CD4-positive, alpha-beta T cell treated with Interleukin-17A for 1 hour (primary cell): Measurements from ENCODE around the gene GAB2.

ENCODE experiments used
- DNase-seq: peaks from one replicate; pipeline ENCODE4 v3.0.0-alpha.2; 2020

GAB2 gene

DNA sequence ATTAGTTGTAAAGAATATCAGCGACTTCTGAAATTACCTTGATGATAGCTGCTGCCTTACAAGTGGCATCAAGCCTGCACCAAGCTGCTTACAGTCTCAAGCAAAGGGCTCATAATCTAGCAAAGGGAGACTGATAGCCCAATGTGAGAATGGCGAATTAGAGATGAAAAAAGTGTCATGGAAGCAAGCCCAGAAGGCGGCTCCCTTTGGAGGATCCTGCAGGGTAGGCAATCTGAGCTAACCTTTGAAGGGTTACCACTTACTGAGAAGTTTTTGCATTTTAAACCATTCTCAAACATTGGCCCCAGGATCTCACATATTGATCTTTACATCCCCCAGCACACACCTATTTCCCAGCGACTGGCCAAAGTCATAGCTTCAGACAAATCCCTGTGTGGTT, 18.5 kb downstream of the GAB2 start:
- DNase-seq, result no peak

DNA sequence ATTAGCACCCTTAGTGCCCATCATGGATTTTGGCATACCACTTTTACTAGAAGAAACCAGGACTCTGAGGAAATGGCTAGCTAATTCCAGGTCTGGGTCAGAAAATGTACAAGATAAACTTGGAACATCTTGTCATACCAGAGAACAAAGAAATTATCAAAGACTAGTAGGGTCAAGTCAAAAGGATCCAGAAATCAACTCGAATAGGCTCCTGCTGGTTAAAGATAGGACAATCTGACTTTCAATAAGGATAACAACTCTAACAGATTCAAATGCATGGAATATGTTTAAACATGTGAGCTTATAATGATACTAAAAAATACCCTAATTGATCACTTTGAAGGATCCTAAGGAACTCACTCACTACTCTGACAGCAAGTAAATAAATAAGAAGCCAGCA, 18.9 kb downstream of the GAB2 start:
- DNase-seq, result no peak

DNA sequence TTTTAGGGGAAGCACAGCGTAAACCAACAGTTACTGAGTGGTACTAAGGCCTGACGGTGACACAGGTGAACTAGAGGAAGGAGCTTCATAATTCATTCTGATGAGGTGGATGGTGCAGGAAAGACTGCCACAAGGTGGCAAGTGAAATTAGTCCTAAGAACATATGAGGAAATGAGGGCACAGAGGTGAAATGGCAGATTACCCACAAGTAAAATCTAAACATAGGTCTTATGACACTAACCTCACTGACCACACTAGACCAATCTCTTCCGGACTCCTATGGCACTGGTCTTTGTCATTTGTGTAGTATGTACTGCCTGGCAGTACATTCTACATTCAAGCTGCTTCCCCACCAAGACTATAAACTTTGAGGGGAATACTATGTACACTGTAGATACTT, 20.2 kb downstream of the GAB2 start:
- peak; percentile 18 for DNase-seq

DNA sequence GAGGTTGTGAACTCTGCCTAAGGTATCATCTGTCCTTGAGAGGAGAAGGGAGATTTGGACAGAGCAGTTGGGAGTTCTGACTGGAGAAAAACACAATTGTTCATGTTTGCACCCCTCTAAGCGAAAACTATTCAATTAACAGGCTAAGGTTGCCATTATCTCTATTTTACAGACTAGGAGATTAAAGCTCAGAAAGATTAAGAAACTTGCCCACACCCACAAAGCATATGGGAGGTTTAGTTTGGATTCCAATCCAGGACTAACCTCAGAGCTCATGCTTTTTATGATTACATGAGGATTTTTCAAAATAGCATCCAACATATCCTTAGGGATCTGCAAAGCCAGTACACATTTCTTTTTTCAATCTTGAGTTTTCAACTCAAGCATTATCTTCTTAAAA, 22.0 kb downstream of the GAB2 start:
- no peak for DNase-seq

DNA sequence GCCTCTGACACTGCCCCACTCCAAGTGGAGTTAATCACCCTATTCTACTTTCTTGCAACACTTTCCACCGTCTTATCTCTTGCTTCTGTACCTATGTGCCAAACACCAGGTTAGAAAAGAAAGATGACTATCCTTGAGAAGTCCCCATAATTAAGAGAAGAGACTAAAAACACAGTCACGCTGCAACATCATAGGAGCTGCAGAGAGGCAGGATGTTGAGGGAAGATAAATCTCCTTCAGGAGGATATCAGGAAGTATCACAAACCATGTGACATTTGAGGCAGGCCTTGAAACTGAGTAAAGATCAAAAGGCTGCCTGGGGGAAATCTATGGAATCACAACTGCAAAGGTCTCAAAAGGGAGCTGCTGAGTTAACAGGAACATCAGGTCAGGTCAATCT, 24.8 kb downstream of the GAB2 start:
- no peak for DNase-seq

DNA sequence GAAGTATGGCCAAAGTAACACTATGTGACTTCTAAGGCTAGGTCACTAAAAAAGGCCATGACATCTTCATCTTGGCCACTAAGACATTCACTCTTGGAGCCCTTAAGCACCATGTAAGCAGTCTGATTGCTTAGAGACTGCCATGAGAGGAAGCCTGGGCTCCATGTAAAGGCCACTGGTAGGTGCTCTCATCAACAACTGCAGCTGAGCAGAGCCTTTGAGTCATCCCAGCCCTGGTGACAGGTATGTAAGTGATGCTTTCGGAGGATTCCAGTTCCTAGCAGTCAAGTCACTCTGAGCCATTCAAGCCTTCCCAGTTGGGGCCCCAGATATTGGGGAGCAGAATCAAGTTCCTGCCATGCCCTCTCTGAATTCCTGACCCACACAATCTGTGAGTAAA, 26.2 kb downstream of the GAB2 start:
- no peak for DNase-seq

DNA sequence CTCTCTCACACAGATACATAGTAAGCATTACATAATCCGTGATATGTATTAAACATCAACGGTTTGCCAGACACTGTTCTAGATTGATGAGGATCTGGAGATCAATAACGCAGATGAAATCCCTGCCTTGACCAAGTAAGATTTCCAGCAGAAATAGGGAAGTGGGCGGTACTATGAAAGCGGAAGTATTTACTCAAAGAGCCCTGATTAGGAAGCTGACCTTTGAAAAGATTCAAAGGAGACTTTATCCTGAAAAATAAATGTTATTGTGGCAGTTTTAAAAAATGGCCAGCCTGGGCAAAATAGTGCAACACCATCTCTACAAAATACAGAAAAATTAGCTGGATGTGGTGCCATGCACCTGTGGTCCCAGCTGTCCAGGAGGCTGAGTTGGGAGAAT, 26.8 kb downstream of the GAB2 start:
- DNase-seq, result no peak

DNA sequence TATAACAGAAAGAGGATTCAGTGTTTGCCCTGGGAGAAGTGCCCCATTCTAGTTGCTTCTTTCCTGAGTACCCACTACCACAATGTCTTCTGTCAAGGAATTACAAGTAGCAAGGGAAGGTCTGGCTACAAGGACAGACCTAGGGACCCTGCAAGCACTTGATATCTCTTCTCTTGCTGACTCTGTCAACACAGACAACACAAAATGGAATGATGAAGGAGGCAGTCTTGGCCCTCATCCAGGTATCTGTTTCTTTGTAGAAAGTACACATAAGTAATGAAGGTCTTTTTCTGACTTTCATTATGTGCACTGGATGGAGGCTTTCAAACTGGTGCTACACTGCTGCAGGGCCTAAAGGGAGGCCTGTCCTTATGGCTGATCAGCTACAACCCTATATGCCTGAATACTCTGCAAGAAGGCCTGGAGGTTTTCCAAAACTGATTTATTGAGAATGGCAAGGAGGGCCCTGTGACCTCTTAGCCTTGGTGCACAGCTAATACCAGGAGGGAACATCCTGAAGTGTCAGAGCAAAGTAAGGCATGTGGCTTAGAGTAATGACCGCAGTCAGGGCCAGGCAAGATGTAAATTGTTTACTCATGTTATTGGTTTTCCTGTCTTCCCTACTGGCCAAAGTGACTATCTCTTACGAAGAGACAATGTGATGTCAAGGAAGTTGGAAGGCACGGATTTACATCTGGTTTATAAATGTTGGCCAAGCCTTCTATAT, 31.2 kb downstream of the GAB2 start:
- no peak for DNase-seq

DNA sequence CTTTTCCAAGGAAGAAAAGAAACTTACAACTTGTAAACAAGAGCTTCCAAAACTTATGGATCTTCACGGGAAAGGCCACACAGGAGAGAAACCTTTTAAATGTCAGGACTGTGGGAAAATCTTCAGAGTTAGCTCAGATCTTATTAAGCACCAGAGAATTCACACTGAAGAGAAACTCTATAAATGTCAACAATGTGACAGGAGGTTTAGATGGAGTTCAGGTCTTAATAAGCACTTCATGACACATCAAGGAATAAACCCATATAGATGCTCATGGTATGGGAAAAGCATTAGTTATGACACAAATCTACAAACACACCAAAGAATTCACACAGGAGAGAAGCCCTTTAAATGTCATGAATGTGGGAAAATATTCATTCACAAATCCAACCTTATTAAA, 32.4 kb downstream of the GAB2 start:
- no peak for DNase-seq

DNA sequence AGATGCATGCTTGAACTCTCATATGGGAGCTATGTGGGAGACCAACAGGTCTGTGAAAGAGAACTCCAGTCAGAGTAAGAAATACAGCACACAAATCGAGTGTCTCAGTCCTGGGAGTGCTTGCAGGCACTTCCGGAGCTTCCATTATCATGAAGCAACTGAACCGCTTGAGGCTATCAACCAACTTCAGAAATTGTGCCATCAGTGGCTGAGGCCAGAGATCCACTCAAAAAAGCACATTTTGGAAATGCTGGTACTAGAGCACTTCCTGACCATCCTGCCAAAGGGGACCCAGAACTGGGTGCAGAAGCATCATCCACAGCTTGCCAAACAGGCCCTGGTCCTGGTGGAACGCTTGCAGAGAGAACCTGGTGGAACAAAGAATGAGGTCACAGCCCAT, 33.4 kb downstream of the GAB2 start:
- DNase-seq, result no peak

DNA sequence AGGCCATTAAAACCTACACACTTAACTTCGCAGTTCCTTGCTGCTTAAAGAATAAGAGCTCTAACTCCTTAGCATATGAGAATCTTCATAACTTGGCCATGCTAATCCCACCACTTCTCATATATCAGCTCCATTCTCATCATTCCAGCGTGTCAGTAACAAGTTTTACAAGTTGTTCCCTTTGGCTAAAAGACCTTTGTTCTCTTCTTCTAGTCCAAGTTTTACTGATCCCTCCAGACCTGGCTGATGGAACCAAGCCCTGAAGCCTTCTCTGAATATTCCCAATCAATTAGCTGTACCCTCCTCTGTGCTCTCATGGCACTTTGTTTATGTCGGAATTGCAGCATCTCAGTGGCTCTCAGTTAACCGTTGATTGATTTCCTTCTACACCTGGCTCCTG, 35.8 kb downstream of the GAB2 start:
- DNase-seq, result no peak

DNA sequence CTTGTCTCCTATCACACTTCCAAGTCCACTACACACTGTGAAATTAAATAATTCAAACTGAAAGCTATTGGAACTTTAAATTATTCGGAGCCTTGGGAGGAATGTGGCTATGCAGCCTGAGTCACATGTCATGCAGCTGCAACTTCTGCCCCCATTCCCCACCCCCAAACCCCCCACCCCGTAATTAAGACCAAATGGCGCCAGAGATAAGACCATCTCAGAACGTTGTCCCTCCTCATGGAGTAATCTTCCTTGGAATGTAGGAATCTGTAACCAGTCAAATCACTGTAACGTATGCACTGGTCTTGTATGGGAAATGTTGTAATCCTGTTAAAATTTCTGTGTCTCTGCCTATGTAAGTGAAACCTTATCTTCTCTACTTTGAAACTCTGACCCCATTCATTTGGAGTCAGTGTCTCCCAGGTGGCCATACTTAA, 37.0 kb downstream of the GAB2 start:
- DNase-seq, result no peak

DNA sequence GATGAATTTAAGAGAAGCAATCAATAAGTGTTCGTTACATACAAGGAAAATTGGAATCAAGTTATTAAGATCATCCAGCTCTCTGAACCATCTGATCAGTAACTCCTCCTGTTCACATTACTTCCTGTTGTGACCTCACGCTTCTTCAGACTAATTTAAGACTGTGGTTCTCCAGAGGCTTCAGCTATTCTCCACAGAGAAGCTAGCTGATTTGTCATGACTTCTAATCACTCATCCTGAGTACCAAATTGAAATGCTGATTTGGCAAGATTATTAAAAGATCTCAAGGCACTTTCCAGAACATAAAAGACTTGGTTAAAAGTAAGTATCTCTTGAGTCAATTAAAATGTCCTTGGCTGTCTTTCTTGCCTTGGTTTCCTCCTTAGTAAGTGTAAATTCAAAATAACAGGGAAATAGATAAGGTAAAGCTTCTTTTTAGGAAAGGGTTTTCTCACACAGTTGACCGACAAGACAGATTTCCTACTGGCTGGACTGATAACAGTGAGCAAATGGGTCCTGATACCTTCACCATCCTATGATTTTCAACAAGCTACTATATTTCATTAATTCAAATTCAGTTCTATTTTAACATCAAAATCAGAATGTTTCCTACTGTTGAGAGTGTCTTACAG, 38.5 kb downstream of the GAB2 start:
- DNase-seq, result no peak

DNA sequence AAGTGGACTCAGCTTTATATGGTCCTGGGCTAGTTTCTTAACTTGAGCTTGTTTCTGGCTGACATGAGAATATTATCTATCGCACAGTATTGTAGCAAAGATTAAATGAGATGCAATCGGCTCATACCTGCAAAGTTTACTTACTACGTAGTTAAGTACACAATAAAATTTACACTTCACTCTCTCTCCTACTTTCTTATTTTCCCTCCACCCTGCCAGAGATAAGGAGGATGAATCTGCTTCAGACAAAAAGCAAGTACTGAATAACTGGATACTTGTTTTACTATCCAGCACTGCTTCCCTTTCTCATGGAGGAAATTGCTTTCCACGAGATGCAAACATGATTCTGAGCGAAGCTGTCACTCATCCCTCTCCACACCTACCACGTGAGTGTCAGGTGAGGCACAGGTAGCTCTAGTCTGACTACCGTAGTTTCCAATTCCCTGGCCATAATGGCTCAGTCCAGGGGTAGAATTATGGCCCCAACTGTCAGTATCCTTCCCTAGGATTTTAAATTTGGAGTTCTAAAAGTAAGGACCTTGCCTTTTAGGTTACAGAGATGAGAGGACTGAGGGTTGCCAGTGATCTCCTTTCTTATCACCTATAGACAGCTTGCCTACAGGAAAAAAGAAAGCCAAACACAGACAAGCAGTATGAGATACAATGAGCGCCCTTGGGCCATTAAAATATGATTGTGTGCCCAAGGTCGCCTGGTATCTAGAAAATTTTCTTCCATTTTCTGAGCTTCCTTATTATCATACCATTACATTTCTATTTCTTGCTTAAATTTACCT, 39.8 kb downstream of the GAB2 start:
- no peak for DNase-seq

DNA sequence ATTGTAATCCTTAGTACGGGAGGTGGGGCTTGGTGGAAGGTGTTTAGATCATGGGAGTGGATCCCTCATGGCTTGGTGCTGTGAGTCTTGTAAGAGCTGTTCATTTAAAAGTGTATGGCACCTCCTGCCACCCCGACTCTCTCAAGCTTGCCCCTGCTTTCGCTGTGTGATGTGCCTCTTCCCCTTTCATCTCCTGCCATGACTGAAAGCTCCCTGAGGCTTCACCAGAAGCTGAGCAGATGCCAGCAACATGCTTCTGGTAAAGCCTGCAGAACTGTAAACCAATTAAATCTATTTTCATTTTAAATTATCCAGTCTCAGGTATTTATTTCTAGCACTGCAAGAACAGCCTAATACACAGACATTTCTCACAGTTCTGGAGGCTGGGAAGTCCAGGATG, 40.8 kb downstream of the GAB2 start:
- no peak for DNase-seq

DNA sequence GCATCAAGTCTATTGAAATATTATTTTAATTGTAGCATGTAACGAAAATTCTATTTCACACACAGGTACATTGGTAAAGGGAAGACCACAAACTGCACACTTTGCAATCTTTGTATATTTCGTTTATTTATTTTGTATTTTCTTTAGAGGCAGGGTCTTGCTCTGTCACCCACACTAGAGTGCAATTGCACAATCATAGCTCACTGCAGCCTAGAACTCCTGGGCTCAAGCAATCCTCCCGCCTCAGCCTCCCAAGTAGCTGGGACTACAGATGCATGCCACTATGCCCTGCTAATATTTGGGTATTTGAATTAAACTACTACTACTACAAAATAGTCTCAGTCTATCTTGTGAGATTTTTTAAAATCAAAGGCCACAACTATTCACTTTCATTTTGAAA, 42.7 kb downstream of the GAB2 start:
- no peak for DNase-seq

DNA sequence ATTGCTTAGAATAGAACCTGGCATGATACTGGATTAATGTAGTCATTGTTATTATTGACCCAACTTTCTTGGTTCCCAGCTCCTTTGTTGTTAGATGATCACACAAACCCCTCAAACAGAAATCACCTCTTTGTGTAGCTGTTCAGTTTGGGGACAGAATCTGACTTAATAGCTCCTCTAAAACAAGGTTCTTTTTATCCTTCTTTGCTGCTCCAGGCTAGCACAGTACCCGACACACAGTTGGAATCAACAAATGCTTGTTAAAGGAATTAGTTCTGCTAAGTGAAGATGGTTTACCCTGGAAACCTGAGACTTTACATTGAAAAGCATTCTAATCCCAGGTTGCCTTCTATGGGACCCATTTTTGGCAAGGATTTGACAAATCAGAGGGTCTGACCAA, 43.9 kb downstream of the GAB2 start:
- DNase-seq, result no peak

DNA sequence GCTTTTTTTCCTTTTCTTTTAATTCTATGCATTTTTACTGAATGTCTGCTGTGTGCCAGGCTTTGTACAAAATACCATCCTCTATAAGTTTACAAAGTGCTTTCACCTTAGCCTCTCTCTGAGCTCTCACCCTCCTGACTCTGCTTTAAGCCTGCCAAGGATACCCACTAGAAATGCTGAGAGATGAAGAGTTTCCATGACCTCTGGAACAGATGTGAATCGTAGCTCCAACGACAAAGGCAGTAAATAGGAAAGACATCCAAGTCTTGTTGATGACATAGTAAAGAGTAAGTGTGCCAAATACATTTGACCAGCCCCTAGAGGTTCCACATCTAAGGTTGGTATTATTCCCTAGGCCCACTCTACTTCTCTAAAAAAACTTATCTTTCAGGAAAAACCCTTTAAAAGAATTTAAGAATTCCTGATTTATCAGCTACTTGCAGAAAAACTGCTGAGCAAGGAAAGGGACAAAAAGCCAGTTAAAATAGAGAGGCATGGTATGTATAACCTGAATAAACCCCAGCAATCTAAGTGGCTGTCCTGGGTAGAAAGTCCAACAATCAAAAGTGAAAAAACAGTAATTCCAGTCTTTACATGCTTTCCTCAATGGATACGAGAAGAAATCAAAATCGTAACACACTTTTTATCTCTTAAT, 45.4 kb downstream of the GAB2 start:
- DNase-seq, result no peak

DNA sequence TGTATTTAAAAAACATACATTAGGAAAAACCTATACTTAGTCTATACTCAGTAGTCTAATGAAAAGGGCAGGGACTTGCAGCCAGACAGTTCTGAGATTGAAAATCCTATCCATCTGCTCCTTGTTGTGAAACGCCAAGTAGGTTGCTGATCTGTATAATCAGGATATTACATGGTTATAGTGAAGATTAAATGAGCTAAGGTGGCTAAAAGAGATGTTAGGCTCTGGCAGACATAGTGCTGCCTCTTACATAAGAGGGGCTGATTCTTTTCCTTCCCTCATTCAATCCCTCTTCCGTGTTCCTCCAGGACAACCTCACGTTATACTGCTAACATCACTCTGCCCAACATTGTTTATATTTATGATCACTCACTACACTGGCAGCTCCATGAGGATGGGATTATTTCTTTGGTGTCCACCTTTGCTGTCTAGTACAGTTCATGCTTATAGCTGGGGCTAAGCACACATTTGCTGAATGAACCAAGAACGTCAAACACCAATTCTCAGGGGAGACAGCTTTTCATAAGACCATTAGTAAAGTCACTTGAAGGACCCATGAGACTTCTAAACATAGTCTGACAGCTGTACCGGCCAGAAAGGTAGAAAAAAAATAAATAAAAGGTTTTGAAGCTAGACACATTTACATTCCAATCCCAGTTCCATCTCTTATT, 46.3 kb downstream of the GAB2 start:
- no peak for DNase-seq

DNA sequence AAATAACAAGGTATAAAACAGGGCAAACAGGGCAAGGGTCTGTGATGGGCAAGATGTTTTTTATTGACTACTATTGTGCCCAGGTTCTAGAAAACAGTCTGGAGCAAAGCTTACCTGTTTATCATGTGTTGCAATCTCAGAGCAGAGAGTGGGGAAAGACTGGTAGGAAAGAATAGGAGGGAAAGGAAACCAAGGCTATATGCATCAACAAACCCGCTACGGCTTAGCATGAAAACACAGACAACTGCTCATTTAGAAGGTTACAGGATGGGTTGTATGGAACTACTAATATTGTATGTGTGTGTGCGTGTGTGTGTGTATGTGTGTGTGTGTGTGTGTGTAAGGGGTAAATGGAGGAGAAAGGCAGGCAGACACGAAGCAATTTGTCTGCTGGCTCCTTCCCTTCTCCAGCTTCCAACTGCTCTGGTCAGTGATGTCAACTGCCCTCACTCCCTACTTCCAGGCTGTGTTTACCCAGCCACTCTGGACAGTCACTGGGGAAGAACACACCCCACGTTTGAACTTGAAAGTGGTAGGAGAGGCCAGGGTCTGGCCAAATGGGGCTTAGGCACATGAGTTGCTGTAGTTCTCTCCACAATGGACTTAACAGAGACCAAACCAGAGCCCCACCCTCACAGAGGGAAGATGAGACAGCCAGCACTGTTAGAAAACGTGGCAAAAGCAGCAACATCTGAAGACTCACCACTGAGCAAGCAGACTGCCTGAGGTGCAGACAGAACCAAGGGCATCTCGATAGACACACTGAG, 47.0 kb downstream of the GAB2 start:
- no peak for DNase-seq

DNA sequence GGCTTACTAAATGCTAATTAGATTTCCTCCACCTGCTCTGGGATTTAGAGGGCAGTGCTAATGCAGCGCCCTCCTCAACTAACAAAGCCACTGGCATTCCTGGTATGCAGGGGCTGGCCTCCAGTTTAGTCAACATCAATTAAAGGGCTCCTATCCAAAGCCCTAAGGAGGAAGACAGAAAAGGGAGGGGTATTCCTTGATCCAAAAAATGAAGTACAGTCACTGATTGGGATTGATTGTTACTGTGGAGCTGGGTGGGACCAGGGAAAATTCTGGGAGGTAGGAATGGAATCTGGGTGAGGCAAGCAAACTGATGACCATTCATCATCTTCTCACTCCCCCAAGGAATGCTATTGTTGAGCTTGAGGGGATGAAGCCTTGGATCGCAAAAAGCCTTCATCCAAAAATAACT, 52.2 kb downstream of the GAB2 start:
- no peak for DNase-seq

DNA sequence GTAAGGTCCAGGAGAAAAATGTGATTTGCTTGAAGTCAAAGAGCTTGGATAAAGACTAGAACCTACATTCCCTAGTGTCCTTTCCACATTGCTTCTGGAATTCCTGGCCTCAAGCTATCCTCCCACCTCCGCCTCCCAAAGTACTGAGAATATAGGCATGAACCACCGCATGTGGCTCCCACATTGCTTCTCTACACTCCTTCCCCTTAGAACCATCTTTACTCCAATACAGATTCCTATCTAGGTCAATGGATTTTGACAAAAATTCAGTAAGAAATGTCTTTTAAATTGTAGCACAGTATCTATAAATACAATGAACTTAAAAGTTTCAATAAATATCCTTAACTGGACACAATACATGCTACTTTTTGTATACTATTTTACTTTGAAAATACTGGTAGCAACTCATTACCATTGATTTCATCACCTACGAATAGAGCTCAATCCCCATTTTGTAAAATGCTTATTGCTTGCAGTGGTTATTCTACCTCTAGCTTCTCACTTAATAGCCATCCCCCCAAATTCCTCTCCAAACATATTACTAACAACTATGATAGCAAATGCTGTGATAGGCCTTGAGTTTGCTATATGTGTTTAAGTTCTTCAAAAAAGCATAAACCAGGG, 53.4 kb downstream of the GAB2 start:
- no peak for DNase-seq
